Naive B cell (primary cell): ENCODE data around the gene OR4N2. TPM values are rescaled to one million over a fixed set of nuclear protein-coding genes. Genes with fewer than 3 reads are reported as not detected.
"Not testable (repeated sequence)": the region's sequence is repeated elsewhere in the genome, so short reads cannot be mapped to it uniquely, and the experiment has no call there.

Experiments
- ATAC-seq, 2 donors: fragments of 150-1000 bp; cut with Tn5 transposase; 2 replicates each; pipeline ENCODE4 v1.10.0; 2021; ENCODE audit warnings: low read depth in 2 of 2, mild to moderate bottlenecking in 2 of 2, moderate library complexity in 2 of 2
- DNase-seq: peaks from one replicate; pipeline ENCODE4 v3.0.0; 2022
- H3K27ac Mint-ChIP-seq, 6 donors: one replicate each; pipeline ENCODE4 v1.8.0; 2020 to 2022; ENCODE audit warnings: mild to moderate bottlenecking in 6 of 6, mixed read lengths in 6 of 6, moderate library complexity in 5 of 6, inconsistent platforms in 2 of 6
- H3K27me3 Mint-ChIP-seq, 3 donors: one replicate each; pipeline ENCODE4 v1.8.0; 2021 to 2022; ENCODE audit warnings: mixed read lengths in 3 of 3, mild to moderate bottlenecking in 1 of 3
- H3K36me3 Mint-ChIP-seq, 2 donors: one replicate each; pipeline ENCODE4 v1.8.0; 2020 to 2022; ENCODE audit warnings: mixed read lengths in 2 of 2, inconsistent platforms in 1 of 2, mild to moderate bottlenecking in 1 of 2
- H3K4me1 Mint-ChIP-seq, 3 donors: one replicate each; pipeline ENCODE4 v1.8.0; 2020 to 2022; ENCODE audit warnings: mixed read lengths in 3 of 3, inconsistent platforms in 1 of 3, mild to moderate bottlenecking in 1 of 3, moderate library complexity in 1 of 3
- H3K4me3 Mint-ChIP-seq, 8 donors: one replicate each; pipeline ENCODE4 v1.8.0; 2020 to 2022; ENCODE audit warnings: mild to moderate bottlenecking in 8 of 8, mixed read lengths in 8 of 8, moderate library complexity in 8 of 8, inconsistent platforms in 2 of 8
- H3K9me3 Mint-ChIP-seq, 7 donors: one replicate each; pipeline ENCODE4 v1.8.0; 2020 to 2022; ENCODE audit warnings: mixed read lengths in 7 of 7, mild to moderate bottlenecking in 5 of 7, inconsistent platforms in 2 of 7, moderate library complexity in 1 of 7
- polyA plus RNA-seq, 6 donors: library from polyadenylated mRNA; unstranded; fragments of 300-500 nt; fragmentation: Illumina TruSeq; gene quantifications; one replicate each; pipeline ENCODE4 v1.2.3, GENCODE V29; 2021; ENCODE audit warnings: low read depth in 6 of 6

The OR4N2 gene
- not detected for polyA plus RNA-seq

- H3K4me3 Mint-ChIP-seq, H3K36me3 Mint-ChIP-seq, H3K27me3 Mint-ChIP-seq, H3K9me3 Mint-ChIP-seq, H3K4me1 Mint-ChIP-seq, DNase-seq, ATAC-seq, H3K27ac Mint-ChIP-seq: not testable (repeated sequence)
Measured at GRCh38 chr14:19803470-19803869, at the start of gene OR4N2. OR4N2 (plus strand) TSS chr14:19803770; CDS start chr14:19827449, 23,679 bp downstream.

- no peaks in the 10 kb centered on the region for H3K36me3 Mint-ChIP-seq
- no peaks in the 10 kb centered on the region for H3K4me1 Mint-ChIP-seq
- DNase-seq, result no peak
- ATAC-seq, result no peak
- H3K9me3 Mint-ChIP-seq, result peaks cover 0 to 2% (median 0%) of the 10 kb centered on the region in 7 donors
- H3K27me3 Mint-ChIP-seq, result no peaks in the 10 kb centered on the region
- no peak overlapping the region for H3K4me3 Mint-ChIP-seq
- no peak overlapping the region for H3K27ac Mint-ChIP-seq
Measured at GRCh38 chr14:19754172-19754571, 49.4 kb upstream of the OR4N2 start.

- not testable (repeated sequence) for H3K4me1 Mint-ChIP-seq, H3K27ac Mint-ChIP-seq, H3K4me3 Mint-ChIP-seq, DNase-seq, H3K27me3 Mint-ChIP-seq, H3K36me3 Mint-ChIP-seq, ATAC-seq
- peaks cover 5 to 36% (median 14%) of the 10 kb centered on the region in 7 donors for H3K9me3 Mint-ChIP-seq
Measured at GRCh38 chr14:19771491-19771890, 32.1 kb upstream of the OR4N2 start.

- Mint-ChIP-seq H3K27ac (no peak overlapping the region), H3K4me1 (no peaks in the 10 kb centered on the region), H3K9me3 (peaks cover 5 to 36% (median 14%) of the 10 kb centered on the region in 7 donors), H3K4me3 (no peak overlapping the region), H3K27me3 (no peaks in the 10 kb centered on the region), H3K36me3 (no peaks in the 10 kb centered on the region)
- ATAC-seq, result no peak
- DNase-seq, result no peak
Measured at GRCh38 chr14:19771895-19772430, 31.6 kb upstream of the OR4N2 start.

GRCh38 chr14:19772454-19772853 lies 31.1 kb upstream of the OR4N2 start:
- not testable (repeated sequence) for H3K27me3 Mint-ChIP-seq, ATAC-seq, H3K27ac Mint-ChIP-seq, H3K36me3 Mint-ChIP-seq, H3K4me1 Mint-ChIP-seq, H3K4me3 Mint-ChIP-seq, DNase-seq
- peaks cover 5 to 36% (median 14%) of the 10 kb centered on the region in 7 donors for H3K9me3 Mint-ChIP-seq

- not testable (repeated sequence) for DNase-seq, H3K4me3 Mint-ChIP-seq, H3K4me1 Mint-ChIP-seq, H3K27me3 Mint-ChIP-seq, ATAC-seq, H3K36me3 Mint-ChIP-seq, H3K27ac Mint-ChIP-seq
- H3K9me3 Mint-ChIP-seq, result peaks cover 5 to 36% (median 14%) of the 10 kb centered on the region in 7 donors
Measured at GRCh38 chr14:19773204-19773603, 30.4 kb upstream of the OR4N2 start, which contains the start of gene OR4M1. OR4M1 (plus strand) TSS chr14:19773504; CDS start chr14:19780323, 6,819 bp downstream.

- Mint-ChIP-seq H3K9me3 (peaks cover 6 to 28% (median 11%) of the 10 kb centered on the region in 7 donors), H3K27ac (no peak overlapping the region), H3K36me3 (no peaks in the 10 kb centered on the region), H3K27me3 (peaks cover 0 to 4% (median 0%) of the 10 kb centered on the region in 3 donors), H3K4me1 (no peaks in the 10 kb centered on the region), H3K4me3 (no peak overlapping the region)
- no peak for ATAC-seq
- DNase-seq, result no peak
Measured at GRCh38 chr14:19775587-19775986, 28.0 kb upstream of the OR4N2 start.

- H3K4me1 Mint-ChIP-seq, ATAC-seq, H3K4me3 Mint-ChIP-seq, H3K9me3 Mint-ChIP-seq, H3K36me3 Mint-ChIP-seq, H3K27ac Mint-ChIP-seq, H3K27me3 Mint-ChIP-seq, DNase-seq: not testable (repeated sequence)
Measured at GRCh38 chr14:19785848-19786247, 17.7 kb upstream of the OR4N2 start.

GRCh38 chr14:19787318-19787717 lies 16.3 kb upstream of the OR4N2 start:
- H3K27me3 Mint-ChIP-seq, H3K4me1 Mint-ChIP-seq, H3K36me3 Mint-ChIP-seq, H3K27ac Mint-ChIP-seq, H3K4me3 Mint-ChIP-seq, H3K9me3 Mint-ChIP-seq, DNase-seq, ATAC-seq: not testable (repeated sequence)

GRCh38 chr14:19788150-19788549 lies 15.4 kb upstream of the OR4N2 start:
- not testable (repeated sequence) for H3K27ac Mint-ChIP-seq, DNase-seq, H3K27me3 Mint-ChIP-seq, H3K4me1 Mint-ChIP-seq, H3K4me3 Mint-ChIP-seq, ATAC-seq, H3K36me3 Mint-ChIP-seq, H3K9me3 Mint-ChIP-seq

- not testable (repeated sequence) for ATAC-seq, H3K4me3 Mint-ChIP-seq, H3K9me3 Mint-ChIP-seq, H3K27me3 Mint-ChIP-seq, H3K27ac Mint-ChIP-seq, H3K36me3 Mint-ChIP-seq, DNase-seq, H3K4me1 Mint-ChIP-seq
Measured at GRCh38 chr14:19796520-19797108, 7.0 kb upstream of the OR4N2 start.

GRCh38 chr14:19799880-19800279 lies 3.7 kb upstream of the OR4N2 start:
- ATAC-seq, result no peak
- Mint-ChIP-seq H3K4me1 (no peaks in the 10 kb centered on the region), H3K27ac (no peak overlapping the region), H3K36me3 (no peaks in the 10 kb centered on the region), H3K27me3 (no peaks in the 10 kb centered on the region), H3K4me3 (no peak overlapping the region), H3K9me3 (peaks cover 2 to 8% (median 3%) of the 10 kb centered on the region in 7 donors)
- no peak for DNase-seq

GRCh38 chr14:19800282-19801117 lies 3.1 kb upstream of the OR4N2 start:
- DNase-seq (no peak), ATAC-seq (no peak)
- Mint-ChIP-seq H3K27ac (no peak overlapping the region), H3K27me3 (no peaks in the 10 kb centered on the region), H3K36me3 (no peaks in the 10 kb centered on the region), H3K9me3 (peaks cover 2 to 8% (median 3%) of the 10 kb centered on the region in 7 donors), H3K4me3 (no peak overlapping the region), H3K4me1 (no peaks in the 10 kb centered on the region)

GRCh38 chr14:19801118-19801464 lies 2.5 kb upstream of the OR4N2 start:
- Mint-ChIP-seq H3K27me3 (no peaks in the 10 kb centered on the region), H3K4me1 (no peaks in the 10 kb centered on the region), H3K36me3 (no peaks in the 10 kb centered on the region), H3K27ac (no peak overlapping the region), H3K9me3 (peaks cover 2 to 8% (median 3%) of the 10 kb centered on the region in 7 donors), H3K4me3 (no peak overlapping the region)
- ATAC-seq (no peak), DNase-seq (no peak)
